ENCODE data around the gene NDRG3.

NDRG3 gene

GRCh38 chr20:36745927-36746659 lies at the start of gene NDRG3:
TSS of gene NDRG3 (minus strand) at chr20:36746090. CDS start at chr20:36721735, 24,355 bp downstream.
- peak; percentile 83 for DNase-seq (ENCODE audit: low read depth, low spot score)

- DNase-seq (ENCODE audit: low read depth, low spot score), result no peak
Observed at GRCh38 chr20:36794116-36794474, 48.2 kb upstream of the NDRG3 start.

GRCh38 chr20:36793294-36794115 lies 47.6 kb upstream of the NDRG3 start:
- DNase-seq (ENCODE audit: low read depth, low spot score), result no peak

GRCh38 chr20:36792422-36792821 lies 46.5 kb upstream of the NDRG3 start:
- DNase-seq (ENCODE audit: low read depth, low spot score), result no peak

- no peak for DNase-seq (ENCODE audit: low read depth, low spot score)
Observed at GRCh38 chr20:36791862-36792261, 46.0 kb upstream of the NDRG3 start.

GRCh38 chr20:36786663-36787062 lies 40.8 kb upstream of the NDRG3 start:
- no peak for DNase-seq (ENCODE audit: low read depth, low spot score)

- no peak for DNase-seq (ENCODE audit: low read depth, low spot score)
Observed at GRCh38 chr20:36786246-36786645, 40.4 kb upstream of the NDRG3 start.

- no peak for DNase-seq (ENCODE audit: low read depth, low spot score)
Observed at GRCh38 chr20:36785308-36785707, 39.4 kb upstream of the NDRG3 start.

GRCh38 chr20:36784900-36785299 lies 39.0 kb upstream of the NDRG3 start:
- no peak for DNase-seq (ENCODE audit: low read depth, low spot score)

GRCh38 chr20:36784116-36784515 lies 38.2 kb upstream of the NDRG3 start:
- DNase-seq (ENCODE audit: low read depth, low spot score), result no peak

- DNase-seq (ENCODE audit: low read depth, low spot score), result no peak
Observed at GRCh38 chr20:36779656-36780025, 33.8 kb upstream of the NDRG3 start.

GRCh38 chr20:36778831-36779655 lies 33.2 kb upstream of the NDRG3 start:
- DNase-seq (ENCODE audit: low read depth, low spot score), result no peak

- DNase-seq (ENCODE audit: low read depth, low spot score), result no peak
Observed at GRCh38 chr20:36777576-36777975, 31.7 kb upstream of the NDRG3 start.

GRCh38 chr20:36777167-36777566 lies 31.3 kb upstream of the NDRG3 start:
- DNase-seq (ENCODE audit: low read depth, low spot score), result no peak

- DNase-seq (ENCODE audit: low read depth, low spot score), result no peak
Observed at GRCh38 chr20:36775826-36776225, 29.9 kb upstream of the NDRG3 start.

GRCh38 chr20:36775196-36775595 lies 29.3 kb upstream of the NDRG3 start:
- no peak for DNase-seq (ENCODE audit: low read depth, low spot score)

GRCh38 chr20:36773597-36774390 lies 27.9 kb upstream of the NDRG3 start, which contains the start of gene DSN1:
TSS of gene DSN1 (minus strand) at chr20:36773763. CDS start at chr20:36771458, 2,305 bp downstream.
- peak; percentile 96 for DNase-seq (ENCODE audit: low read depth, low spot score)

- no peak for DNase-seq (ENCODE audit: low read depth, low spot score)
Observed at GRCh38 chr20:36773107-36773596, 27.3 kb upstream of the NDRG3 start.

GRCh38 chr20:36770680-36771079 lies 24.8 kb upstream of the NDRG3 start:
- no peak for DNase-seq (ENCODE audit: low read depth, low spot score)

GRCh38 chr20:36768768-36769430 lies 23.0 kb upstream of the NDRG3 start:
- DNase-seq (ENCODE audit: low read depth, low spot score), result no peak

GRCh38 chr20:36761125-36761524 lies 15.2 kb upstream of the NDRG3 start:
- DNase-seq (ENCODE audit: low read depth, low spot score), result no peak

All from activated CD4-positive, CD25-positive, alpha-beta regulatory T cell treated with anti-CD3 and anti-CD28 coated beads, Interleukin-2, amount 50 U/mL, for 16 hours (primary cell).